Uterus (tissue), 2 donors: ENCODE measurements around the gene DAB2IP.

Source experiments
- POLR2A ChIP-seq, 2 donors: fragments of 450-650 bp; IDR thresholded peaks; one replicate each; pipeline ENCODE4 v1.6.1; 2016; ENCODE audit warnings: antibody characterized with exemption in 2 of 2, mild to moderate bottlenecking in 1 of 2, moderate library complexity in 1 of 2
- TF ChIP-seq, protein P1 (sequence below), 4 experiments: fragments of 200-600 bp in 2 of 4; fragments of 450-650 bp in 2 of 4; sonication (generic) in 2 of 4; IDR thresholded peaks; one replicate each; pipeline ENCODE4 v1.5.1; 2016 to 2019; ENCODE audit warnings: antibody characterized with exemption in 4 of 4, mild to moderate bottlenecking in 2 of 4, moderate library complexity in 1 of 4

DNA sequence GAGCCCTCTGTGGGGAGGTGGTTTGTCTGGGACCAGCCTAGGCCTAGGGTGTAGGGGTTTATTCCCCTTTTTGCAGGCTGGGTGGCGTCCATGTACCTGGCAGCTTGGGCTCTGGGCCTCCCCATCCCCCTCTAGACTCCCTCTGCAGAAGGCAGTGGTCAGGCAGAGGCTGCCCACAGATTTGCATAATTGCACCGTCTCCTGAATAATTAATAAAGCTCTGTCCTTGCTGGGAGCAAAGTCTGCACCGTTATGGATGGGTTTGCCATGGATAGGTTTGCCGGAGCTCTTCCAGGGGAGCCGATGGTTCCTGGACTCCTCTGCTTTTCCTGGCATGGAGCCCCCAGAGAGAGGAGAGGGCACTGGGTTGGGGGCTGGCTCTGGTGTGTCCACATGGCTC, 60.4 kb downstream of the DAB2IP start:
- no peak for TF ChIP-seq POLR2A (IDR thresholded peaks at IDR 0.05)
- TF ChIP-seq, protein P1, sequence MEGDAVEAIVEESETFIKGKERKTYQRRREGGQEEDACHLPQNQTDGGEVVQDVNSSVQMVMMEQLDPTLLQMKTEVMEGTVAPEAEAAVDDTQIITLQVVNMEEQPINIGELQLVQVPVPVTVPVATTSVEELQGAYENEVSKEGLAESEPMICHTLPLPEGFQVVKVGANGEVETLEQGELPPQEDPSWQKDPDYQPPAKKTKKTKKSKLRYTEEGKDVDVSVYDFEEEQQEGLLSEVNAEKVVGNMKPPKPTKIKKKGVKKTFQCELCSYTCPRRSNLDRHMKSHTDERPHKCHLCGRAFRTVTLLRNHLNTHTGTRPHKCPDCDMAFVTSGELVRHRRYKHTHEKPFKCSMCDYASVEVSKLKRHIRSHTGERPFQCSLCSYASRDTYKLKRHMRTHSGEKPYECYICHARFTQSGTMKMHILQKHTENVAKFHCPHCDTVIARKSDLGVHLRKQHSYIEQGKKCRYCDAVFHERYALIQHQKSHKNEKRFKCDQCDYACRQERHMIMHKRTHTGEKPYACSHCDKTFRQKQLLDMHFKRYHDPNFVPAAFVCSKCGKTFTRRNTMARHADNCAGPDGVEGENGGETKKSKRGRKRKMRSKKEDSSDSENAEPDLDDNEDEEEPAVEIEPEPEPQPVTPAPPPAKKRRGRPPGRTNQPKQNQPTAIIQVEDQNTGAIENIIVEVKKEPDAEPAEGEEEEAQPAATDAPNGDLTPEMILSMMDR (IDR thresholded peaks at IDR 0.05) = no peak
